Prostate gland (tissue), 2 donors: ENCODE data around the gene SSX4B.

ENCODE experiments used
- POLR2A ChIP-seq: fragments of 450-650 bp; IDR thresholded peaks from one replicate; pipeline ENCODE4 v1.6.1; 2016; ENCODE audit warnings: antibody characterized with exemption, mild to moderate bottlenecking
- POLR2AphosphoS5 ChIP-seq: sonication (generic); formaldehyde crosslinking; IDR thresholded peaks from one replicate; pipeline ENCODE4 v1.6.1; 2017; ENCODE audit warnings: antibody characterized with exemption
- TF ChIP-seq, protein P1 (sequence below), 4 experiments: fragments of 200-600 bp in 2 of 4; fragments of 450-650 bp in 2 of 4; sonication (generic) in 2 of 4; IDR thresholded peaks; 1 replicate in 3 of 4; 2 replicates in 1 of 4; pipeline ENCODE4 v1.5.1; 2016 to 2019; ENCODE audit warnings: antibody characterized with exemption in 4 of 4, mild to moderate bottlenecking in 2 of 4, moderate library complexity in 2 of 4

DNA sequence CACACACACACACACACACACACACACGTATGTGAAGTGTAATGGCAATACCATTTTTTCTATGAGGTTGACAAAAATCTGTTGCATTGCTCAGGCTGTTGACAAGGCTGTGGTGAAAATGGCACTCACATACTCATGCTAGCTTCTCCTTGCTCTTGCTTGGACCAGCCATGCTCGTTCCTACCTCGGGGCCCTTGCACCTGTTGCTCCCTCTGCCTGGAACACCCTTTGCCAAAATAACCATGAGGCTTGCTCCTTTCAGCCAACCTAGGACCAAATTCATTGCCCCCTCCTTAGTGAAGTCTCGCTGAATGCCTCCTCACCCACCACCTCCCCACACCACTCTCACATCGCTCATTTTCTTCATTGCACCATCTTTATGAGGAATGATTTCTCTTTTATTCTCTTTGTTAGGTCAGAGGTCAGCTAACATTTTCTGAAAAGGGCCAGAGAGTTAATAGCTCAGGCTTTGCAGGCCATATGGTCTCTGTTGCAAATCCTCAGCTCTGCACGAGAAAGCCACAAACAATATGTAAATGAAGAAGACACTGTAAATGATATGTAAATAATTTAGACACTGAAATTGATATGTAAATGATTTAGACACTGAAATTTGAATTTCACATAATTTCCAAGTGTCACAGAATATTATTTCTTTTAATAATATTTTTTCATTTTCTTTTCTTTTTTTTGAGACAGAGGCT is 45.0 kb upstream of the SSX4B start:
- TF ChIP-seq POLR2A (no peak), POLR2AphosphoS5 (no peak)
- TF ChIP-seq, protein P1, sequence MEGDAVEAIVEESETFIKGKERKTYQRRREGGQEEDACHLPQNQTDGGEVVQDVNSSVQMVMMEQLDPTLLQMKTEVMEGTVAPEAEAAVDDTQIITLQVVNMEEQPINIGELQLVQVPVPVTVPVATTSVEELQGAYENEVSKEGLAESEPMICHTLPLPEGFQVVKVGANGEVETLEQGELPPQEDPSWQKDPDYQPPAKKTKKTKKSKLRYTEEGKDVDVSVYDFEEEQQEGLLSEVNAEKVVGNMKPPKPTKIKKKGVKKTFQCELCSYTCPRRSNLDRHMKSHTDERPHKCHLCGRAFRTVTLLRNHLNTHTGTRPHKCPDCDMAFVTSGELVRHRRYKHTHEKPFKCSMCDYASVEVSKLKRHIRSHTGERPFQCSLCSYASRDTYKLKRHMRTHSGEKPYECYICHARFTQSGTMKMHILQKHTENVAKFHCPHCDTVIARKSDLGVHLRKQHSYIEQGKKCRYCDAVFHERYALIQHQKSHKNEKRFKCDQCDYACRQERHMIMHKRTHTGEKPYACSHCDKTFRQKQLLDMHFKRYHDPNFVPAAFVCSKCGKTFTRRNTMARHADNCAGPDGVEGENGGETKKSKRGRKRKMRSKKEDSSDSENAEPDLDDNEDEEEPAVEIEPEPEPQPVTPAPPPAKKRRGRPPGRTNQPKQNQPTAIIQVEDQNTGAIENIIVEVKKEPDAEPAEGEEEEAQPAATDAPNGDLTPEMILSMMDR (IDR thresholded peaks at IDR 0.05) = no peak
